ENCODE measurements around the gene CDC5L. TPM values are rescaled to one million over a fixed set of nuclear protein-coding genes. Genes with fewer than 3 reads are reported as not detected.

CDC5L gene
- total and polyA plus RNA-seq, 3 experiments from 2014 or later: 14.9 to 29.9 (median 27.4) TPM

- H3K36me3 Mint-ChIP-seq: peaks cover 9 to 88% (median 33%) of the 10 kb centered on the region in 3 donors
- Histone ChIP-seq H3K27ac (ENCODE audit: low read depth, low read length) (no peak overlapping the region), H3K4me1 (ENCODE audit: insufficient read depth, low read length) (no peaks in the 10 kb centered on the region), H3K36me3 (ENCODE audit: insufficient read depth, low read length) (peaks cover 58% of the 10 kb centered on the region), H3K27me3 (ENCODE audit: insufficient read depth, low read length, poor library complexity, severe bottlenecking) (no peaks in the 10 kb centered on the region), H3K4me3 (ENCODE audit: low read length) (no peak overlapping the region), H3K9me3 (ENCODE audit: low read length) (no peaks in the 10 kb centered on the region)
- H3K9me3 Mint-ChIP-seq: no peaks in the 10 kb centered on the region
- H3K4me3 Mint-ChIP-seq: no peak overlapping the region
- H3K27me3 Mint-ChIP-seq: no peaks in the 10 kb centered on the region
- ChIA-PET CTCF (interaction anchor here (1.0 kb wide), 1 partner anchor 10 kb away, joined by 4 read pairs; the partner anchor contains the start of gene CDC5L), POLR2A (no interaction called here)
- H3K4me1 Mint-ChIP-seq: peaks cover 28 to 60% (median 48%) of the 10 kb centered on the region in 3 donors
- H3K27ac Mint-ChIP-seq: peak overlapping the region in 2 of 8 donors; percentile 7 to 47
- DNase-seq: no peak
These were observed 9.5 kb downstream of the CDC5L start for GRCh38 chr6:44396968-44397367.

DNA sequence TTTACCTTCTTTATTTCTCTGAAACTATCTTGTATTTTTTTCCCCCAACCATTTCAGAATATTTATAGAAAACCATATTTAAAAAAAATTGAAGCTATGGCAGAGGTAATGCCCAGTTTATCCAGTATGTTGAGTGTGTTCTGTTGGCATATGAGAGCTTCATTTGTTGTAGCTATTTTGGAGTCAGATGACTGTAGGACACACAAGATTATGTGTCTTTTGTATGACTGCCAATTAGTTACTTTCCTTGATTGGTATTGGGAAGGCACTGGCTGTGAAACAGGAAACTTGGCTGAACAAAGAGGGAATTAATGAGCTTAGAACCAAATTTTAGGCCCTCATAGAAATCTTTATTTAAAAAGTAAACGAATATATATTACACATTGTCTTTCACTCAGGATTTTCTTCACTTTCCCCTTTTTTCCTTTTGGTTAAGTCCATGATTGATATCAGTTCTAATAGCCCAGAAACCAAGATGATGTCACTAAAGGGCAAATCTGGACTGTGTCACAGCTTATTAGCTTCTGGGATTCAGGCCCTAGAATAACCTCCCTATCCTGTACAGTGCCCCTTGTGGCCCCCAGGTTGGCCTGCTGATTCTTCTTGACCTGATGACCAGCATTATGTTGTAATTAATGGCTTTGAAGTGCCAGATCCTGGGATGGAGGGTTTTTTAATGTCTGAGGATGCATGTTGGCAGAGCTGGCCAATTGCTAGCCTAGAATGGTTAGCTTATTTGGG, 10.1 kb downstream of the CDC5L start:
- no peak overlapping the region for H3K27ac ChIP-seq (ENCODE audit: low read depth, low read length)
- H3K9me3 ChIP-seq (ENCODE audit: low read length): no peaks in the 10 kb centered on the region
- no peaks in the 10 kb centered on the region for H3K9me3 Mint-ChIP-seq
- H3K4me1 Mint-ChIP-seq: peaks cover 30 to 63% (median 53%) of the 10 kb centered on the region in 3 donors
- peak overlapping the region in 4 of 8 donors; percentile 1 to 64 (median 36) for H3K27ac Mint-ChIP-seq
- DNase-seq: no peak
- H3K36me3 Mint-ChIP-seq: peaks cover 14 to 86% (median 30%) of the 10 kb centered on the region in 3 donors
- CTCF ChIA-PET: interaction anchor here (1.0 to 1.5 kb wide), 2 partner anchors 10 to 39 kb away, joined by 3 to 4 read pairs; partner anchors contain the start of gene CDC5L
- H3K27me3 ChIP-seq (ENCODE audit: insufficient read depth, low read length, poor library complexity, severe bottlenecking): no peaks in the 10 kb centered on the region
- no peaks in the 10 kb centered on the region for H3K27me3 Mint-ChIP-seq
- no peak overlapping the region for H3K4me3 Mint-ChIP-seq
- POLR2A ChIA-PET: no interaction called here
- H3K4me1 ChIP-seq (ENCODE audit: insufficient read depth, low read length): no peaks in the 10 kb centered on the region
- H3K4me3 ChIP-seq (ENCODE audit: low read length): no peak overlapping the region
- H3K36me3 ChIP-seq (ENCODE audit: insufficient read depth, low read length): peaks cover 54% of the 10 kb centered on the region

DNA sequence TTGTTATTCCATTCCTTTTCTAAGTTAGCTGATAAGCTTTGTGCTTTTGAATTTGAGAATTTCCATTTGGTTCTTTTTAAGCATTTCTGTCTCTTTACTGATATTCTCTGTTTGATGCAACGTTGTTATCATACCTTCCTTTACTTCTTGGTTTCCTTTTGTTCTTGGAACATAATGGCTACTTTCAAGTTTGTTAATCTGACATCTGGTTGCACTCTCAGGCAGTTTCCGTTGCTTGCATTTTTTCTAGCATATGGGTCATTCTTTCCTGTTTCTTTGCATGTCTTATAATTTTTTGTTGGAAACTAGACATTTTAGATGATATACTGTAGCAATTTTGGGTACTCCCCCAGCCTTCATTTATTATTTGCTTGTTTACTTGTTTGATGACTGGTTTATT, 12.5 kb downstream of the CDC5L start:
- POLR2A ChIA-PET: no interaction called here
- H3K4me1 ChIP-seq (ENCODE audit: insufficient read depth, low read length): no peaks in the 10 kb centered on the region
- peaks cover 40% of the 10 kb centered on the region for H3K36me3 ChIP-seq (ENCODE audit: insufficient read depth, low read length)
- Mint-ChIP-seq H3K4me3 (no peak overlapping the region), H3K27ac (no peak overlapping the region), H3K4me1 (peaks cover 34 to 65% (median 52%) of the 10 kb centered on the region in 3 donors), H3K27me3 (no peaks in the 10 kb centered on the region), H3K36me3 (peaks cover 19 to 78% (median 33%) of the 10 kb centered on the region in 3 donors), H3K9me3 (no peaks in the 10 kb centered on the region)
- no peaks in the 10 kb centered on the region for H3K9me3 ChIP-seq (ENCODE audit: low read length)
- no peak for DNase-seq
- no peak overlapping the region for H3K4me3 ChIP-seq (ENCODE audit: low read length)
- H3K27ac ChIP-seq (ENCODE audit: low read depth, low read length): no peak overlapping the region
- CTCF ChIA-PET: interaction anchor here (1.8 kb wide), 1 partner anchor 13 kb away, joined by 4 read pairs; the partner anchor contains the start of gene CDC5L
- H3K27me3 ChIP-seq (ENCODE audit: insufficient read depth, low read length, poor library complexity, severe bottlenecking): no peaks in the 10 kb centered on the region

DNA sequence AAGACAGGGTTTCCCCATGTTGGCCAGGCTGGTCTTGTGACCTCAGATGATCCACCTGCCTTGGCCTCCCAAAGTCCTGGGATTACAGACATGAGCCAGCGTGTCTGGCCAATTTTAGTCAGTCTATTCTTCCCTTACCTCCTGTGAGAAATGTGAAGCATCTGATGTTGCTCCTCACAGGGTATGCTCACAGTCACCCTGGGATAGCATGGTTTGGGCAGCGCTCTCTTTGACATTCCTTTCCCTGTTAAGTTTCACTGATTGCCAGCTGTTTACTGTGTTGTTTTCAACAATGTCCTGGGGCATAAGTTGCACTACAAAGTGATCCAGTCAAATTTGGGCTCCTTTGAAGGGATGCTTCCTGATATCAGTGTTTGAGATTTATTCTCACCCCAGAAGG, 13.1 kb downstream of the CDC5L start:
- ChIA-PET POLR2A (no interaction called here), CTCF (interaction anchor here (1.3 kb wide), 1 partner anchor 10 kb away, joined by 3 read pairs; no protein-coding TSS in a partner anchor)
- H3K4me1 ChIP-seq (ENCODE audit: insufficient read depth, low read length): no peaks in the 10 kb centered on the region
- H3K27me3 Mint-ChIP-seq: no peaks in the 10 kb centered on the region
- peaks cover 31 to 65% (median 52%) of the 10 kb centered on the region in 3 donors for H3K4me1 Mint-ChIP-seq
- no peaks in the 10 kb centered on the region for H3K9me3 Mint-ChIP-seq
- H3K9me3 ChIP-seq (ENCODE audit: low read length): no peaks in the 10 kb centered on the region
- peak overlapping the region in 1 of 8 donors; percentile 57 for H3K27ac Mint-ChIP-seq
- peaks cover 39% of the 10 kb centered on the region for H3K36me3 ChIP-seq (ENCODE audit: insufficient read depth, low read length)
- H3K4me3 Mint-ChIP-seq: no peak overlapping the region
- no peak for DNase-seq
- H3K36me3 Mint-ChIP-seq: peaks cover 19 to 77% (median 32%) of the 10 kb centered on the region in 3 donors
- H3K27ac ChIP-seq (ENCODE audit: low read depth, low read length): no peak overlapping the region
- no peak overlapping the region for H3K4me3 ChIP-seq (ENCODE audit: low read length)
- no peaks in the 10 kb centered on the region for H3K27me3 ChIP-seq (ENCODE audit: insufficient read depth, low read length, poor library complexity, severe bottlenecking)

GRCh38 chr6:44401138-44401537, 13.6 kb downstream of the CDC5L start:
- Mint-ChIP-seq H3K9me3 (no peaks in the 10 kb centered on the region), H3K27ac (no peak overlapping the region), H3K4me3 (no peak overlapping the region), H3K27me3 (no peaks in the 10 kb centered on the region), H3K4me1 (peaks cover 29 to 61% (median 47%) of the 10 kb centered on the region in 3 donors), H3K36me3 (peaks cover 19 to 77% (median 33%) of the 10 kb centered on the region in 3 donors)
- DNase-seq: no peak
- Histone ChIP-seq H3K4me3 (ENCODE audit: low read length) (no peak overlapping the region), H3K27ac (ENCODE audit: low read depth, low read length) (no peak overlapping the region), H3K4me1 (ENCODE audit: insufficient read depth, low read length) (no peaks in the 10 kb centered on the region), H3K9me3 (ENCODE audit: low read length) (no peaks in the 10 kb centered on the region), H3K36me3 (ENCODE audit: insufficient read depth, low read length) (peaks cover 37% of the 10 kb centered on the region), H3K27me3 (ENCODE audit: insufficient read depth, low read length, poor library complexity, severe bottlenecking) (no peaks in the 10 kb centered on the region)
- ChIA-PET POLR2A (no interaction called here), CTCF (interaction anchor here (1.3 kb wide), 1 partner anchor 11 kb away, joined by 3 read pairs; no protein-coding TSS in a partner anchor)

GRCh38 chr6:44404022-44404714, 16.7 kb downstream of the CDC5L start:
- Mint-ChIP-seq H3K27me3 (no peaks in the 10 kb centered on the region), H3K4me3 (no peak overlapping the region), H3K27ac (peak overlapping the region in 1 of 8 donors; percentile 38), H3K9me3 (no peaks in the 10 kb centered on the region), H3K4me1 (peaks cover 27 to 51% (median 49%) of the 10 kb centered on the region in 3 donors), H3K36me3 (peaks cover 33 to 78% (median 39%) of the 10 kb centered on the region in 3 donors)
- H3K4me3 ChIP-seq (ENCODE audit: low read length): no peak overlapping the region
- POLR2A ChIA-PET: no interaction called here
- no peak for DNase-seq
- no peaks in the 10 kb centered on the region for H3K9me3 ChIP-seq (ENCODE audit: low read length)
- CTCF ChIA-PET: interaction anchor here (1.3 kb wide), 1 partner anchor 17 kb away, joined by 3 read pairs; the partner anchor contains the start of gene CDC5L
- no peaks in the 10 kb centered on the region for H3K4me1 ChIP-seq (ENCODE audit: insufficient read depth, low read length)
- no peaks in the 10 kb centered on the region for H3K27me3 ChIP-seq (ENCODE audit: insufficient read depth, low read length, poor library complexity, severe bottlenecking)
- H3K36me3 ChIP-seq (ENCODE audit: insufficient read depth, low read length): peaks cover 48% of the 10 kb centered on the region
- H3K27ac ChIP-seq (ENCODE audit: low read depth, low read length): no peak overlapping the region

DNA sequence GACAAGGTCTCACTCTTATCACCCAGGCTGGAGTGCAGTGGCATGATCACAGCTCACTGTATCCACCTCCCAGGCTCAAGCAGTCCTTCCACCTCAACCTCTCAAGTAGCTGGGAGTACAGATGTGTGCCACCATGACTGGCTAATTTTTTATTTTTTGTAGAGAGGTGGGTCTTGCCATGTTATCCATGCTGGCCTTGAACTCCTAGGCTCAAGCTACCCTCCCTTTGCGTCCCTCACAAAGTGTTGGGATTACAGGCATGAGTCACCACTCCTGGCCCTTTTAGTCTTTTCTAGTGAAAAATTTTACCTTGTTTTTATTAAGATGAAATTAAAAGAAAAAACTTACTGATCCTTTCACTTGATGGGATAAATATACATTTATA, 17.2 kb downstream of the CDC5L start:
- Histone ChIP-seq H3K4me3 (ENCODE audit: low read length) (no peak overlapping the region), H3K9me3 (ENCODE audit: low read length) (no peaks in the 10 kb centered on the region), H3K36me3 (ENCODE audit: insufficient read depth, low read length) (peaks cover 53% of the 10 kb centered on the region), H3K4me1 (ENCODE audit: insufficient read depth, low read length) (no peaks in the 10 kb centered on the region), H3K27me3 (ENCODE audit: insufficient read depth, low read length, poor library complexity, severe bottlenecking) (no peaks in the 10 kb centered on the region), H3K27ac (ENCODE audit: low read depth, low read length) (no peak overlapping the region)
- Mint-ChIP-seq H3K36me3 (peaks cover 39 to 79% (median 41%) of the 10 kb centered on the region in 3 donors), H3K4me1 (peaks cover 29 to 53% (median 50%) of the 10 kb centered on the region in 3 donors), H3K9me3 (no peaks in the 10 kb centered on the region), H3K27me3 (no peaks in the 10 kb centered on the region), H3K27ac (no peak overlapping the region), H3K4me3 (no peak overlapping the region)
- POLR2A ChIA-PET: no interaction called here
- no peak for DNase-seq
- CTCF ChIA-PET: interaction anchor here (1.3 kb wide), 1 partner anchor 17 kb away, joined by 3 read pairs; the partner anchor contains the start of gene CDC5L
